Measurements from ENCODE around the gene LTF.

Gene LTF

DNA sequence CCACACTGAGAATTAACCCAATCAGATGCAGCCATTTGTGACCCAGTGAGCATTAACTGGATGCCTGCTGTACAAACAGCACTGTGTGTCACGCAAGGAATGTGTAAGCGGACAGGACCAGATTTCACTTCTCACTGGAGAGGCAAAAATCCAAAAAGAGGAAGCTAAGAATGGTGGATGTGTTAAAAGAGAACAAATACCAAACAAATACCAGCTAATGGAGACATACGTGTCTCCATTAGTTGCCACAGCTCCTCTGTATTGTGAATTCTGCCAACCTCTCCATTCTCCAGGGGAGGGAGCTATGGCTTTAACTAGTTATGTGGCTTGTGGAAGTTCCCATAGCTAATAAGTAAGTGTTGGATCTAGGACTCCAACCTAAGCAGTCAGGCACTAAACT, 2.6 kb downstream of the LTF start:
- no peak overlapping the region for H3K27ac ChIP-seq
- intact Hi-C loops (cut with DNase I; ENCODE audit: low total_unique reads) = no loop called here
- H3K27me3 ChIP-seq = peaks cover 0 to 40% of the 10 kb centered on the region in 2 donors
- TF ChIP-seq, protein P1, sequence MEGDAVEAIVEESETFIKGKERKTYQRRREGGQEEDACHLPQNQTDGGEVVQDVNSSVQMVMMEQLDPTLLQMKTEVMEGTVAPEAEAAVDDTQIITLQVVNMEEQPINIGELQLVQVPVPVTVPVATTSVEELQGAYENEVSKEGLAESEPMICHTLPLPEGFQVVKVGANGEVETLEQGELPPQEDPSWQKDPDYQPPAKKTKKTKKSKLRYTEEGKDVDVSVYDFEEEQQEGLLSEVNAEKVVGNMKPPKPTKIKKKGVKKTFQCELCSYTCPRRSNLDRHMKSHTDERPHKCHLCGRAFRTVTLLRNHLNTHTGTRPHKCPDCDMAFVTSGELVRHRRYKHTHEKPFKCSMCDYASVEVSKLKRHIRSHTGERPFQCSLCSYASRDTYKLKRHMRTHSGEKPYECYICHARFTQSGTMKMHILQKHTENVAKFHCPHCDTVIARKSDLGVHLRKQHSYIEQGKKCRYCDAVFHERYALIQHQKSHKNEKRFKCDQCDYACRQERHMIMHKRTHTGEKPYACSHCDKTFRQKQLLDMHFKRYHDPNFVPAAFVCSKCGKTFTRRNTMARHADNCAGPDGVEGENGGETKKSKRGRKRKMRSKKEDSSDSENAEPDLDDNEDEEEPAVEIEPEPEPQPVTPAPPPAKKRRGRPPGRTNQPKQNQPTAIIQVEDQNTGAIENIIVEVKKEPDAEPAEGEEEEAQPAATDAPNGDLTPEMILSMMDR (IDR thresholded peaks at IDR 0.05) = no peak
- DNase-seq = no peak
- H3K4me1 ChIP-seq = peaks cover 0 to 8% (median 4%) of the 10 kb centered on the region in 4 donors
- H3K4me3 ChIP-seq = no peak overlapping the region
- H3K9me3 ChIP-seq = no peaks in the 10 kb centered on the region
- H3K36me3 ChIP-seq = no peaks in the 10 kb centered on the region

GRCh38 chr3:46460051-46460450, 4.7 kb downstream of the LTF start:
- Histone ChIP-seq H3K27me3 (peaks cover 0 to 37% of the 10 kb centered on the region in 2 donors), H3K27ac (no peak overlapping the region), H3K4me3 (no peak overlapping the region), H3K36me3 (peaks cover 0 to 2% (median 0%) of the 10 kb centered on the region in 3 donors), H3K9me3 (no peaks in the 10 kb centered on the region), H3K4me1 (peaks cover 0 to 8% (median 0%) of the 10 kb centered on the region in 4 donors)
- DNase-seq = no peak
- intact Hi-C loops (cut with DNase I; ENCODE audit: low total_unique reads) = no loop called here
- TF ChIP-seq, protein P1 (IDR thresholded peaks at IDR 0.05) = no peak

GRCh38 chr3:46456118-46456517, 8.6 kb downstream of the LTF start:
- no peak for DNase-seq
- intact Hi-C loops (cut with DNase I; ENCODE audit: low total_unique reads) = no loop called here
- Histone ChIP-seq H3K27ac (no peak overlapping the region), H3K4me3 (no peak overlapping the region), H3K36me3 (peaks cover 0 to 9% (median 0%) of the 10 kb centered on the region in 3 donors), H3K4me1 (no peaks in the 10 kb centered on the region), H3K9me3 (no peaks in the 10 kb centered on the region), H3K27me3 (peaks cover 0 to 5% of the 10 kb centered on the region in 2 donors)
- TF ChIP-seq, protein P1 (IDR thresholded peaks at IDR 0.05) = no peak

DNA sequence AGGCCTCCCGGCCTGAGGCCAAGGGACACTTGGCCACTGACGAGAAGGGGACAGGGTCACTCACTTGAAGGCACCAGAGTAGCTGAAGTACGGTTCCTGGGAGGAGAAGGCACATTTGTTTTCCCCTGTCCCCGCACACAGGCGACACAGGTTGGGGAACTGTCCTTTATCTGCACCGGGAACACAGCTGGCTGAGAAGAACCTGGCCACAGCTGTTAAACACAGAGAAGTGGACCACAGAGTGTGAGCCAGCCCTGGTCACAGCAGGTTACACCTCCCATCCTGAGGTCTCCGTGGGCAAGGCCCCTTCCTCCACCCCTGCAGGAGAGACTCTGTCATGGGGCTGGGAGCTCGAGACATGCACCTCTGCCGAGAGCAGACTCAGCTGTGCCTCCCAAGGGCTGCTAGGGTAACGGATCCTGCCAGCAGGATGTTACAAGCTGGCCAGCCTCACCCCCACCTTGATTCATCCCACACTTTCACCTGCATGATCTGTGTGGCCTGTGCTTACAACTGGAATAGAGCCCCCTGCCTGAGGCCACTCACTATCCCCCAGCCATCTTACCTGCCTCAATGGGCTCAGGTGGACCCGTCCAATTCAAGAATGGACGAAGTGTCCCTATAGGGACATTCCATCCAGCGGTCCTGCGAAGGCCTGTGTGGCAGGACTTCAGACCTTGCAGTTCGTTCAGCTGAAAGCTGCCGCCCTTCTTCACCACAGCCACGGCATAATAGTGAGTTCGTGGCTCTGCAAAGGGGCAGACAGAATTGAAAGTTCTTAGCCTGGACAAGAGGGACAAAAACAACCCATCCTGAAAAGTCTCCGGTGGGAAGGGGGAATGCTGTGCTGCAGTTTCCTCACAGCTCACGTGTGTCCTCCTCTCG, 9.2 kb downstream of the LTF start:
- Histone ChIP-seq H3K27me3 (peaks cover 0 to 7% of the 10 kb centered on the region in 2 donors), H3K36me3 (peaks cover 0 to 9% (median 0%) of the 10 kb centered on the region in 3 donors), H3K9me3 (no peaks in the 10 kb centered on the region), H3K4me3 (no peak overlapping the region), H3K27ac (no peak overlapping the region), H3K4me1 (no peaks in the 10 kb centered on the region)
- no peak for DNase-seq
- TF ChIP-seq, protein P1 (IDR thresholded peaks at IDR 0.05) = no peak
- intact Hi-C loops (cut with DNase I; ENCODE audit: low total_unique reads) = no loop called here

- peaks cover 0 to 13% (median 0%) of the 10 kb centered on the region in 3 donors for H3K36me3 ChIP-seq
- H3K27ac ChIP-seq = no peak overlapping the region
- DNase-seq = no peak
- H3K9me3 ChIP-seq = no peaks in the 10 kb centered on the region
- peaks cover 0 to 9% of the 10 kb centered on the region in 2 donors for H3K27me3 ChIP-seq
- TF ChIP-seq, protein P1 (IDR thresholded peaks at IDR 0.05) = no peak
- no peak overlapping the region for H3K4me3 ChIP-seq
- intact Hi-C loops (cut with DNase I; ENCODE audit: low total_unique reads) = no loop called here
- no peaks in the 10 kb centered on the region for H3K4me1 ChIP-seq
Observed at GRCh38 chr3:46454606-46455005, 10.1 kb downstream of the LTF start.
